Suprapubic skin (tissue), 4 donors: ENCODE results near the gene ZNF680. TPM values are rescaled to one million over a fixed set of nuclear protein-coding genes. Genes with fewer than 3 reads are reported as not detected.

Experiments used
- DNase-seq, 2 donors: peaks; one replicate each; pipeline ENCODE4 v3.0.0-alpha.2; 2019; ENCODE audit warnings: low spot score in 2 of 2
- H3K27ac ChIP-seq: fragments of 200-600 bp; sonication (generic); one replicate; pipeline ENCODE4 v1.5.1; 2019
- H3K27me3 ChIP-seq: fragments of 200-600 bp; sonication (generic); one replicate; pipeline ENCODE4 v1.5.1; 2019
- H3K36me3 ChIP-seq: fragments of 200-600 bp; sonication (generic); one replicate; pipeline ENCODE4 v1.5.1; 2019
- H3K4me1 ChIP-seq: fragments of 200-600 bp; sonication (generic); one replicate; pipeline ENCODE4 v1.5.1; 2019
- H3K4me3 ChIP-seq: fragments of 200-600 bp; sonication (generic); one replicate; pipeline ENCODE4 v1.5.1; 2019; ENCODE audit warnings: mild to moderate bottlenecking
- H3K9me3 ChIP-seq: fragments of 200-600 bp; sonication (generic); one replicate; pipeline ENCODE4 v1.5.1; 2019
- EP300 ChIP-seq: sonication (generic); formaldehyde crosslinking; IDR thresholded peaks from one replicate; pipeline ENCODE4 v1.6.1; 2017; ENCODE audit warnings: antibody characterized with exemption
- POLR2A ChIP-seq, 2 donors: fragments of 450-650 bp; IDR thresholded peaks; one replicate each; pipeline ENCODE4 v1.6.1; 2017; ENCODE audit warnings: antibody characterized with exemption in 2 of 2, mild to moderate bottlenecking in 2 of 2, moderate library complexity in 2 of 2
- POLR2AphosphoS5 ChIP-seq, 3 donors: sonication (generic); formaldehyde crosslinking; IDR thresholded peaks; one replicate each; pipeline ENCODE4 v1.6.1; 2017; ENCODE audit warnings: antibody characterized with exemption in 3 of 3
- WGBS: methylation state at CpG from one replicate; pipeline ENCODE4 v1.1.5; 2018; 5-methylcytosine and 5-hydroxymethylcytosine counted together
- total RNA-seq, 4 donors: library from RNA; depleted of rRNA; stranded (reverse); fragments of >200 nt; gene quantifications; one replicate each; pipeline ENCODE4 v1.1.0, GENCODE V29; 2016
- TF ChIP-seq, protein P1 (sequence below), 2 donors: fragments of 200-600 bp in 1 of 2; fragments of 450-650 bp in 1 of 2; sonication (generic) in 1 of 2; IDR thresholded peaks; one replicate each; pipeline ENCODE4 v1.5.1; 2016 to 2019; ENCODE audit warnings: antibody characterized with exemption in 2 of 2, mild to moderate bottlenecking in 1 of 2, moderate library complexity in 1 of 2

ZNF680 gene
- total RNA-seq = 10 to 100 TPM in 2 of 4 donors, 1 to 10 TPM in 2; 9.6 to 19.3 (median 13.1) TPM

DNA sequence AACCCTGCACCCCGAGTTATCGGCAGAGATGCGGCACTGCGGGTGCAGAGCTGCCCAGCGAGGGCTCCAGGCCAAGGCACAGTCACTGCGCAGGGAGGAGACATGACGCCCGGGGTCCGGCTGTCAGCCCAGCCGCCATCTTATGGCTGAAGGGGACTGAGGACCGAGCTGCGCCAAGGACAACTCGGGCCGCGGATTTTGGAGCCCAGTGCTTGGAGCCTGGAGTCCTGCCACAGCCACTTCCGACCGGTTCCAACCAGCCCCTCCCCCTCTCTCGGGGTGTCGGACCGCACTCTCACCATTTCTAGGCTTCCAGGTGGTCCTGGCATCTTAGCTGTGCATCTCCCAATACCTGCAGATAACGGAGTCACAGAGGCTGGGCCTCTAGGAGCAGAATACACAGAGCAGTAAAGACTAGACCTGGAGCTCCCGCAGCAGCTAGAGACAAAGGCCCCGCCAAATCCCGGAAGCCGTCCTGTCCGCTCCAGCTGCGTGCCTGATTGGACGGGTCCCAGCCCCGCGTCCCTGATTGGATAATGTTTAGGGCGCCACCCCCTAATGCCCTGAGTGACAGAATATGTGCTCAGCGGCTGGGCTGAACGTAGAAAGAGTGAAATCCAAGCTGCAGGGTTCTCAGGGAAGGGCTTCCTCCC, at the start of gene ZNF680:
ZNF680 (minus strand) TSS at position 446 of the 653 bp plus-strand sequence; CDS start at position 329, 117 bp downstream.
- peaks cover 43% of the 10 kb centered on the region for H3K4me1 ChIP-seq
- WGBS = 2% methylated on average over 15 of the region's 33 CpGs
- H3K4me3 ChIP-seq = peak within 1 kb of the TSS; percentile 83
- no peaks in the 10 kb centered on the region for H3K27me3 ChIP-seq
- no peaks in the 10 kb centered on the region for H3K36me3 ChIP-seq
- TF ChIP-seq POLR2A (IDR thresholded peaks at IDR 0.05) (peak in 1 of 2 donors; percentile 64), EP300 (no peak), POLR2AphosphoS5 (IDR thresholded peaks at IDR 0.05) (peak in 2 of 3 donors; percentile 65 to 85)
- TF ChIP-seq, protein P1, sequence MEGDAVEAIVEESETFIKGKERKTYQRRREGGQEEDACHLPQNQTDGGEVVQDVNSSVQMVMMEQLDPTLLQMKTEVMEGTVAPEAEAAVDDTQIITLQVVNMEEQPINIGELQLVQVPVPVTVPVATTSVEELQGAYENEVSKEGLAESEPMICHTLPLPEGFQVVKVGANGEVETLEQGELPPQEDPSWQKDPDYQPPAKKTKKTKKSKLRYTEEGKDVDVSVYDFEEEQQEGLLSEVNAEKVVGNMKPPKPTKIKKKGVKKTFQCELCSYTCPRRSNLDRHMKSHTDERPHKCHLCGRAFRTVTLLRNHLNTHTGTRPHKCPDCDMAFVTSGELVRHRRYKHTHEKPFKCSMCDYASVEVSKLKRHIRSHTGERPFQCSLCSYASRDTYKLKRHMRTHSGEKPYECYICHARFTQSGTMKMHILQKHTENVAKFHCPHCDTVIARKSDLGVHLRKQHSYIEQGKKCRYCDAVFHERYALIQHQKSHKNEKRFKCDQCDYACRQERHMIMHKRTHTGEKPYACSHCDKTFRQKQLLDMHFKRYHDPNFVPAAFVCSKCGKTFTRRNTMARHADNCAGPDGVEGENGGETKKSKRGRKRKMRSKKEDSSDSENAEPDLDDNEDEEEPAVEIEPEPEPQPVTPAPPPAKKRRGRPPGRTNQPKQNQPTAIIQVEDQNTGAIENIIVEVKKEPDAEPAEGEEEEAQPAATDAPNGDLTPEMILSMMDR (IDR thresholded peaks at IDR 0.05) = no peak
- no peaks in the 10 kb centered on the region for H3K9me3 ChIP-seq
- peak; percentile 98 to 99 for DNase-seq
- peak within 1 kb of the TSS; percentile 91 for H3K27ac ChIP-seq

DNA sequence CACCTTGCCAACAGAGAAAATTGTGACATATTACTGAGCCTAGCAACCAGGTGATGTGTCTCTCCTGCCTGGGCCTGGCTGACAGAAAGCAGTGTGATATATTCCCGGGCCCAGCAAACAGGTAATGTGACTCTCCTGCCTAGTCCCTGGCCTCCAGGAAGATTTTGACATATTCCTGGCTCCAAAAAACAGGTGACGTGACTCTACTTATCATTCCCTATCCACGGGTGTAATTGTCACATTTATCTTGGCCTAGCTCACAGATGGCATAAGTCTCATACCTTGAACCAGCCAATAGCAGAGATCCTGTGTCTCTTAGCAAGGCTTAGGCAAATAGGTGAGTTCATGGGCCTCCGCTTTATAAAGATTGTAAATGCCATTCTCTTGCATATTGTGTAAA, 49.6 kb upstream of the ZNF680 start:
- DNase-seq = no peak
- 51% methylated on average over 4 of the region's 4 CpGs for WGBS
- no peak overlapping the region for H3K27ac ChIP-seq

DNA sequence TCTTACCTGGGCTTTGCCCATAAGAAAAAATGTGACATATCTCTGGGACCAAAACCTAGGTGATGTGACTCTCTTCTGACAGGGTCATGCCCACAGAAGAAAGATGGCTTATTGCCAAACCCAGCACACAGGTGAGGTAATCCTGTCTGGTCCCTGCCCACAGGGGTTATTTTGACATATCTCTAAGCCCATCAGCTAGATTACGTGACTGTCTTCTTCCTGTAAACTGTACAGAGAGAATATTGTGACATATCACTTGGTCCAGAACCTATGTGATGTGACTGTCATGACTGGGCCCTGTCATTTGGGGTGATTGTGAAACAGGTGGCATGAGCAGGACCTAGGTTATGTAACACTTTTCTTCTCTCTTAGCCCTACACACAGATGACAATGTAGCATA, 48.8 kb upstream of the ZNF680 start:
- 80% methylated on average over 1 of the region's 1 CpG for WGBS
- H3K9me3 ChIP-seq = no peaks in the 10 kb centered on the region
- TF ChIP-seq POLR2A (IDR thresholded peaks at IDR 0.05) (no peak), POLR2AphosphoS5 (IDR thresholded peaks at IDR 0.05) (no peak), EP300 (no peak)
- TF ChIP-seq, protein P1 (IDR thresholded peaks at IDR 0.05) = no peak
- H3K36me3 ChIP-seq = no peaks in the 10 kb centered on the region
- H3K4me3 ChIP-seq = no peak overlapping the region
- H3K27ac ChIP-seq = no peak overlapping the region
- no peak for DNase-seq
- H3K27me3 ChIP-seq = no peaks in the 10 kb centered on the region
- no peaks in the 10 kb centered on the region for H3K4me1 ChIP-seq

More for the DNA sequence above, 49.6 kb upstream of the ZNF680 start:
- no peak for TF ChIP-seq EP300
- TF ChIP-seq POLR2A (IDR thresholded peaks at IDR 0.05) = no peak
- no peak for TF ChIP-seq POLR2AphosphoS5 (IDR thresholded peaks at IDR 0.05)
- TF ChIP-seq, protein P1 (IDR thresholded peaks at IDR 0.05) = no peak
- H3K27me3 ChIP-seq = no peaks in the 10 kb centered on the region
- no peaks in the 10 kb centered on the region for H3K36me3 ChIP-seq
- no peaks in the 10 kb centered on the region for H3K9me3 ChIP-seq
- H3K4me1 ChIP-seq = no peaks in the 10 kb centered on the region
- no peak overlapping the region for H3K4me3 ChIP-seq

DNA sequence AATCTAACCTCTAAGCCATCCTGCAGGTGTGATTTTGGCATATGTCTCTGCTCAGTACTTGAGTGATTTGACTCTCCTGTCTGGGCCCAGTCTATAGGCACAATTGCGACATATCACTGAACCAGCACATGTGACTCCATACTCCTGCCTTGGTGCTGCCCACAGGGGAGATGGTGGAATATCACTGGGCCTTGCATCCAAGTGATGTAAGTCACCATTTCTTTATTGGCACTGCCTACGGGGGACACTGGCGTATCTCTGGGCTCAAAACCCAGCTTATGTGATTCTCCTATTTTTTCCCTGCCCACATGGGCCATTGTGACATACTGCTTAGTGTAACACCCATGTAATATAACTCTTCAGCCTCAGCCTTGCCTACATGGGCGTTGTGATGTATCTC, 48.1 kb upstream of the ZNF680 start:
- Histone ChIP-seq H3K27ac (no peak overlapping the region), H3K27me3 (no peaks in the 10 kb centered on the region), H3K36me3 (no peaks in the 10 kb centered on the region), H3K4me1 (no peaks in the 10 kb centered on the region), H3K4me3 (no peak overlapping the region), H3K9me3 (no peaks in the 10 kb centered on the region)
- WGBS = 88% methylated on average over 4 of the region's 4 CpGs
- no peak for DNase-seq
- TF ChIP-seq POLR2AphosphoS5 (IDR thresholded peaks at IDR 0.05) (no peak), EP300 (no peak), POLR2A (IDR thresholded peaks at IDR 0.05) (no peak)
- TF ChIP-seq, protein P1 (IDR thresholded peaks at IDR 0.05) = no peak

DNA sequence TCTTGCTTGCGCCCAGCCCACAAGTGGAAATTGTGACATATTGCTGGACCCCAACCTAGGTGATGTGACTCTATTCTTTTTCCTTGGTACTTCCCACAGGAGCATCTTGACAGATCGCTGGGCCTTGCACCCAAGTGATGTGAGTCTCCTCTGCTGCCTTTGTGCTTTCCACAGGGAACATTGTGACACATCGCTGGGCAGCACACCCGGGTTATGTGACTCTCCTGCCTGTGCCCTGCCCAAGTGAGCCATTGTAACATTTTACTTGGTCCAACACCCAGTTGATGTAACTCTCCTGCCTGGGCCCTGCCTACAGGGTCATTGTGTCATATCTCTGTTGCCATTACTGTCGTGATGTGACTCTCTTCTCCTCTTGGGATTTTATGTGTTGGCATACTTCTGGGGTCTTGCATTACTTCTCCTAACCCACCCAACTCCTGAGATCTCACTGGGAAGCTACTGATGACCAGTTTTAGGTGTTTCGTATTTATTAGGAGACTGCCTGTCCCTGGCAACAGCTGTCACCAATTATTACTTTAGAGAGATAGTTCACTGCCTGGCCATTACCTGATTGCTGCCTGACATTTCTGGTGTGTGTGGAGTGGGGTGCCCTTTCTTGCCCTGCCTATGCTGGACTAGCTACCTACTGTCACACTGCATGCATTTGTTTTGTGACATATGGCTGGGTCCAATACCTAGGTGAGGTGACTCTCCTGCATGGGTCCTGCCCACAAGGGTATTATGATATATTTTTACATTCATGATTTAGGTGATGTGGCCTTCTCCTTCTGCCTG, 45.4 kb upstream of the ZNF680 start:
- Histone ChIP-seq H3K27ac (no peak overlapping the region), H3K27me3 (no peaks in the 10 kb centered on the region), H3K4me1 (no peaks in the 10 kb centered on the region), H3K9me3 (no peaks in the 10 kb centered on the region), H3K36me3 (no peaks in the 10 kb centered on the region), H3K4me3 (no peak overlapping the region)
- 93% methylated on average over 6 of the region's 6 CpGs for WGBS
- no peak for DNase-seq
- TF ChIP-seq POLR2AphosphoS5 (IDR thresholded peaks at IDR 0.05) (no peak), EP300 (no peak), POLR2A (IDR thresholded peaks at IDR 0.05) (no peak)
- TF ChIP-seq, protein P1 (IDR thresholded peaks at IDR 0.05) = no peak
